ENCODE measurements around the gene DCLK2.

Gene DCLK2

GRCh38 chr4:150078041-150078578, at the start of gene DCLK2:
Gene DCLK2, plus strand, starts transcription at chr4:150078445. Its CDS starts 583 bp downstream, at chr4:150079028.
- no peak for DNase-seq (ENCODE audit: low read depth in 1 of 2, low spot score in 1 of 2)

DNA sequence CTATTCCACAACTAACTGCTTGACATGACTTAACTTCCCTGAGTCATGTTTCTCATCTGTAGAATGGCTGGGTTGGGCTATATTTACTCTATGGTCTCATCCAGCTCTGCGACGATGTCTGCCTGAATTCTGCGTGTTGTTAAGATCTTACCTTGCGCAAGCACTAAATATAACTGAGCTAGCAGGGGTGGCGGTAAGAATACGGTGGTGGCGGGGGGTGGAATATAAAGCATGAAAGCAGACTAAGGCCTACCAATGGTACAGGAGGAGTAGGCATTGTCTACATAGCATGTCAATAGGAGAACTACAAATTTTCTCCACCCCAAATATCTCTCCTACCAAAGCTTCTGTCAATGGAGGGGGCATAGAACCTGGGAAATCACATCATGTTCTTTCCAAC, 45.7 kb upstream of the DCLK2 start:
- no peak for DNase-seq (ENCODE audit: low read depth in 1 of 2, low spot score in 1 of 2)

GRCh38 chr4:150033081-150033480, 45.2 kb upstream of the DCLK2 start:
- DNase-seq (ENCODE audit: low read depth in 1 of 2, low spot score in 1 of 2) = no peak

GRCh38 chr4:150033901-150034300, 44.3 kb upstream of the DCLK2 start:
- DNase-seq (ENCODE audit: low read depth in 1 of 2, low spot score in 1 of 2) = no peak

DNA sequence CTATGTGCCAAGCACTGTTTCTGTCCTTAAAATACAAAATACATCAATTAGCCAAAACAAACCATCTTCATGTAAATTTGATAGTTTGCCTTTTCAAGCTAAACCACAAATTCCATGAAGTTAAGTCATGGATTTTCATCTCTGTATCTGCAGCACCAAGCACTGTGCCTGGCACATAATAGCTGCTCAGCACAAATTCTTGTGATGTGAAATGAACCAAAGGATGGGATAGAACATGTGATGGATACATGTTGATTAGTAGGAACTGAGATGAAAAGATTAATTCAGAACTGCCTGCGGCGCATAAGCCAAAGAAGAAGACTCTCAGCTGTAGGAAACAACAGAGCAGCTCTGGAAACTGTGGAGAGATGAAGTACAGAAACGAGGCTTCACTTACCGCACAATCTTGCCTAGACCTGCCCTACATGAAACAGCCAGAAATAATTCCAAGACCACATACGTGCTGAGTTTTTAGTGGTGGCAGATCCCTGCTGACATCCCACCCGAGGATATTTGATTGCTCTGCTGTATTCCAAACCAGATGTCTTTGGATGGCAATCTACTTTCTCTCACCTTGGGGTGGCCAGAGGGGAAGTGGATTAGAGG, 40.9 kb upstream of the DCLK2 start:
- DNase-seq (ENCODE audit: low read depth in 1 of 2, low spot score in 1 of 2) = no peak

GRCh38 chr4:150038335-150039076, 39.7 kb upstream of the DCLK2 start:
- no peak for DNase-seq (ENCODE audit: low read depth in 1 of 2, low spot score in 1 of 2)

DNA sequence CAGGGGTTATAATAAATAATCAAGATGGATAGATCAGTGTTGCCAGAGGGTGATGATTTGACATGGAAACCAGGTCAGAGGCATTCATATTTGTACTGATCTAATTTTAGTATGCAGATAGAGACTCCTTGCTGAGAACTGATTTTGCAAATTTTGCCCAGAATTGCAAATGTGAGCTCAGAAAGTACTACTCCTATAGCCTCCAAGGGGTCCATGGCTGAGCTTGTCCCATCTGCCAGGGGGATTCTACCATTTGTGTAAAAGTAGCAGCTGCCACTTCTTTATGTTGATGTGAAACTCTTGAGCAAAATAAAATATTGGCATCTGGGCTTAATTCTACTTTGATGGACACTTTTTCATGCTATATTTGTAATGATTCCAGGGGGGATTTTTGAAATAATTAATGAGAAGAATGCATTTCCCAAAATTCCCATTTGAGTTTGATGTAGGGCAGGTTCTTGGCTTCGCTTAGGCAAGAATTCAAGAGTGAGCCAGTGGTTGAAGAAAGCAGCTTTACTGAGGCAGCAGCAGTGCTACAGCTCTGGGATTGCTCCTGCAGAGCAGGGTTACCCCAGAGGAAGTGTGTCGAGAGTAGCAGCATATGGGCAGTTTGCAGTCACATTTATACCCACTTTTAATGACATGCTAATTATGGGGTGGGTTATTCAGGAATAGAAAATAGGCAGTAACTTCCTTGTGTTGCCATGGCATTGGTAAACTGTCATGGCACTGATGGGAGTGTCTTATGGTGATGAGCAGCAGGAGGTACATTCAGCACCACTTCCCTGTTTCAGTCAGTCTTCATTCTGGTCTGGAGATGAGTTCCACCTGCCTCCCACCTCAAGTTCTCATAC, 38.7 kb upstream of the DCLK2 start:
- no peak for DNase-seq (ENCODE audit: low read depth in 1 of 2, low spot score in 1 of 2)

DNA sequence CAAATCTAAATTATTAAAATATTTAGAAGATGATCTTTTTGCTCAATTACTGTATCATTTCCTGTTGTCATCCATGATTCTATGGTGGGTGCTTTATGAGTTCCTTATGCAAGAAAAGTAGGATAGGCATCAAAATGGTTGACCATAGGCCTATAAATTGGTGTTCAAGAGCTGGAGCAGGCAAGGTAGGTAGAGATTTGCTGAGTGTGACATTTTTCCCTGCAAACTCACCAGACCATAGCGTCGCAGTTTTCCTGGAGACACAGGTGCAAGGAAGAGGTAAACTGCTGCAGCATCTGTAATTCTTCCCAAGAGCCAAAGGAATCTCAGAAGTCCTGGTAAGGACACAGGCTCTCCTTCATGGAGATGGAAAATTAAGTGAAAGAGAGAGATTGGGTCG, 33.7 kb upstream of the DCLK2 start:
- no peak for DNase-seq (ENCODE audit: low read depth in 1 of 2, low spot score in 1 of 2)

DNA sequence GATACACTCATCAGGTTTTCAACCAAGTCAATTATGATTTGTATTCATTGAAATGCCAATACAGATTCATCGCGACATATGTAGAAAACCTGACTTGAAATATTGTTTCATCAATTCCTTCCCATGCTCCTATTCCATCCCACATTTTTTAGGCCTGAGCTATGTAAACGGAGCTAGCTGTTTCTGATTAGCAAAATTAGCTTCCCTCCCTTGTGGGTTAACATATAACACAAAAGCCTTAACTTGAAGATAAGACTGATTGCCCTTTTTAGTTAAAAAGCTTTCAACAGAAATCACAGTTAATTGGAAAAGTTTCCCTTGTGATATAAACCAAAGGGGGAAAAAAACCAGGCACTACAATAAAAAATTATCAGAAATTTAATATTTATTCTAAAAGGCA, 32.8 kb upstream of the DCLK2 start:
- no peak for DNase-seq (ENCODE audit: low read depth in 1 of 2, low spot score in 1 of 2)

- no peak for DNase-seq (ENCODE audit: low read depth in 1 of 2, low spot score in 1 of 2)
Measured at GRCh38 chr4:150046728-150047217, 31.5 kb upstream of the DCLK2 start.

DNA sequence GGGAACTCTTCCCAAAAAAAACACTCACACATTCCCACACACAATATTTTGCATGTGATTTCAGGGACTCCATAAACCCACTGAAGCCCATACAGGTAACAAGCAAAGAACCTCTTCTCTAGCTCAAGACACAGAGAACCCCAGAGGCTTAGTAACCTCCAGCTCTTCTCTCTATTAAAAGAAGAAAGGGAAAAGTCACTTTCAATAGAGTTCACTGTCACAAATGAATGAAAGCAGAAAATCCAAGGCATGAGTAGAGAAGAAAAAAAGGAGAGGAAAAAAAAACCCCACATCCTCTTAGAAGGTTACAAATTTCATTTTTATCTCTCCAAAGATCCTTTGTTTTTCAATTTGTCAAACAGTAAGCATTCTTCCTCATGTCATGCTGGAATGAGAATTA, 30.7 kb upstream of the DCLK2 start:
- DNase-seq (ENCODE audit: low read depth in 1 of 2, low spot score in 1 of 2) = no peak

DNA sequence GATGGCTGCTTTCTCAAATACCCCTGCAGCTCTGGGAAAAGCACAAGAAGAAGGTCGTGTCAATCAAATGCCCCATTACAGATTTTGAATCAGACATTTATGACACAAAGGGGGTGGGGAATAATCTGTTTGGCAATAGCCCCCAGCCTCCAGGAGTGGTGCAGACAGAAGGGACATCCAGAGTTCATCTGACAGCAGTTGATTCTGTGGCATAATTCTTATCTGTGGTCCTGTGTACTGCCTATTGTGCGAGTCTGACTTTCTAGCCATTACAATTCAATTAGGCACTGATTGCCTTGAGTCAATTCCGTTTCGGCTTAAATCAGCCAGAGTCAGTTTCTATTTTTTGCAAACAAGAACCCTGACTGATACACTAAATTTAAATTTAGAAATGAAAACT, 28.6 kb upstream of the DCLK2 start:
- DNase-seq (ENCODE audit: low read depth in 1 of 2, low spot score in 1 of 2) = no peak

GRCh38 chr4:150050566-150050965, 27.7 kb upstream of the DCLK2 start:
- no peak for DNase-seq (ENCODE audit: low read depth in 1 of 2, low spot score in 1 of 2)

DNA sequence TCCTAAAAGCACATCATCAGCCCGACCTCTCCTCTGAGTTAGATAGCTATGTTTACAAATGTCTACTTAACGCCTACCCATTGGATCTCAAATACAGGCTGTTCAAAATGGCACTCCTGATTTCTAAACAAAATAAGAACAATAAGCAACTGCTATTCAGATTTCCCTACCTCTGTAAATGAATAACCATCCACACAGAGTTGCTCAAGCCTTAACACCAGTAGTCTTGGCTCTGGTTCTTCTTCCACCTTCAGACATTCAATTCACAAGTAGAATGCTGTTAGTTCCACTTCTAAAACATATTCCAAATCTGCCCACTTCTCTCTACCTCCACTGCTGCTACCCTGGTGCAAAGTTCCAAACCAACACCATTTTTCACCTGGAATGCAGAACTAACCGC, 27.1 kb upstream of the DCLK2 start:
- no peak for DNase-seq (ENCODE audit: low read depth in 1 of 2, low spot score in 1 of 2)

DNA sequence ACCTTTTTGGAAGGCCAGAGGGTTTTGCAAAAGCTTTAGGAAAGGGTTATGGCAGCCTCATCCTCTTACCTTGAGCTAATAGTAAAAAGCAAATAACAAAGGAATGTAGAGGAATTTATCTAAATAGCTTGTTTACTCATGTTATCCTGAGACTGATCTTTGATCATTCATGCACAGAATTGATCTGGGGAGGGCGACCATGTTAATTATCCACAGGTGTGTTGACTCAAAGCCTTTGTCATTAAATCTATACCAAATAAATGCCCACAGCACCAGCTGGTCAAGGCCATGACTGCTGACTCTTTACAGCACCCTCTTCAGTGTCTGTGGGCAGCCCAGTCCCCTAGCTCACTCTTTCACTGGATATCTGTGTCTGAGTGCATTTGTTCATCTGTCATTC, 22.8 kb upstream of the DCLK2 start:
- no peak for DNase-seq (ENCODE audit: low read depth in 1 of 2, low spot score in 1 of 2)

DNA sequence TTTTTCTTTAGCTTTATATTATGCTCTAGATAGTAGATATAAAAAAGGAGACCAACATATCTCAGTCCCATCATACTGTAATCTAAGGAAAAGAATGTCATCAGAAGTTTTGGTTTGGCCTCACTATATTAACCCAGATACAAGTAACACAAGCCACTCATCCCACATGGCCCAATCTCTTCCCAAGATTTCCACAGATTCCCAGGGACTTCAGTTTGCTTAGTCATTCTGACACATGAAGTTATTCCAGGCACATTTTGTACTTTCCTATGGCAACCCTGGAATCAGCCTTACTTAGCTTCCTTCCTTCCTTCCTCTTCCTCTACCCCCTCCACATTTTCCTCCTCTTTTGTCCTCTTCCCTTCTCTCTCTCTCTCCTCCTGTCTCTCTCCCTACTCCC, 21.7 kb upstream of the DCLK2 start:
- no peak for DNase-seq (ENCODE audit: low read depth in 1 of 2, low spot score in 1 of 2)

DNA sequence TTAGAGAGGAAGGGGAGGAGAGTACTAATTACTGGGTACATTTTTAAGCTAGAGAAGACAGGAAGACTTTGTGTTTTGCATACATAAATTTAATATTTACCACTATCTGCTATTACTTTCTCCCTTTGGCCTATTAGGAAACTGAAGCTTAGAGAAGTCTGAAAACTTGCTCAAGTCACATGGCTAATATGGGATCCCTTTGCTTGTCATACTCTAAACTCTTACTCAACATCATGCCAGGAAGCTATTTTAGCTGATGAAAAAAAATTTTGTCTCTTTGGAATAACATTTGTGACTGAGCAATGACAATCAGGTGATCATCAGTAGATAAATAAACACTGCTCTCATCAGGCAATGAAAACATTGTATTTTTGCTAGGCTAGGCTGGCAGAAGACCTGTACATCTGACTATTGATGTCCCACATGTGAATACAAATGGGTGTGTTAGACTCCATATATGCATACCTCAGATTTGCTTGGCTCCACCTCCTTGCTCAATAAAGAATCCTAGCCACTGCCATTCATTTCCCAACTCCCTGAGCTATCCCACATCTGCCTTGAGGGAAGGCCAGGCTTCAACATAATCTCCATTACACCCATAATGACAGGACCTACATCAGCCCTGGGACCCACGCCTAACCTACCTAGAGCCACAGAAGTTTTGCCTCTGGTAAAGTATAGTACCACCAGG, 17.0 kb upstream of the DCLK2 start:
- no peak for DNase-seq (ENCODE audit: low read depth in 1 of 2, low spot score in 1 of 2)

GRCh38 chr4:150063128-150063527, 15.1 kb upstream of the DCLK2 start:
- no peak for DNase-seq (ENCODE audit: low read depth in 1 of 2, low spot score in 1 of 2)

GRCh38 chr4:150065740-150066139, 12.5 kb upstream of the DCLK2 start:
- DNase-seq (ENCODE audit: low read depth in 1 of 2, low spot score in 1 of 2) = no peak

DNA sequence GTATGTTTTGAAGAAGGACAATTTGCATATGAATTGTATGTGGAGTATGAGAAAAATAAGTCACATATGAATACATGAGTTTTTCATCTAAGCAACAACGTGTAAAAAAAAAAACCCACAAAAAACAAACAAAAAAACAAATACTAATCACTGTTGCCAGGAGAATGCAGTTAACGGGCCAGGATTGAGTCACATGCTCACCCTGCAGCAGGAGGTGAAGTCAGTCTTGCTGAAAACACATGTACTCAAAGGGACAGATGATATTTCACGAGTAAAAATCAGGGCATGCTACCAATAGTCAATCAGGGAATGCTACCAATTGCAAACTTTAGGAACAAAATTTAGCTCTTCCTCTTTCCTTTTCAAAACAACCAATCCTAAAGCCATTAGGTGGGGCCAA, 10.4 kb upstream of the DCLK2 start:
- no peak for DNase-seq (ENCODE audit: low read depth in 1 of 2, low spot score in 1 of 2)

GRCh38 chr4:150068300-150068960, 9.8 kb upstream of the DCLK2 start:
- no peak for DNase-seq (ENCODE audit: low read depth in 1 of 2, low spot score in 1 of 2)
